ENCODE measurements around the gene RAD51D.

RAD51D gene

DNA sequence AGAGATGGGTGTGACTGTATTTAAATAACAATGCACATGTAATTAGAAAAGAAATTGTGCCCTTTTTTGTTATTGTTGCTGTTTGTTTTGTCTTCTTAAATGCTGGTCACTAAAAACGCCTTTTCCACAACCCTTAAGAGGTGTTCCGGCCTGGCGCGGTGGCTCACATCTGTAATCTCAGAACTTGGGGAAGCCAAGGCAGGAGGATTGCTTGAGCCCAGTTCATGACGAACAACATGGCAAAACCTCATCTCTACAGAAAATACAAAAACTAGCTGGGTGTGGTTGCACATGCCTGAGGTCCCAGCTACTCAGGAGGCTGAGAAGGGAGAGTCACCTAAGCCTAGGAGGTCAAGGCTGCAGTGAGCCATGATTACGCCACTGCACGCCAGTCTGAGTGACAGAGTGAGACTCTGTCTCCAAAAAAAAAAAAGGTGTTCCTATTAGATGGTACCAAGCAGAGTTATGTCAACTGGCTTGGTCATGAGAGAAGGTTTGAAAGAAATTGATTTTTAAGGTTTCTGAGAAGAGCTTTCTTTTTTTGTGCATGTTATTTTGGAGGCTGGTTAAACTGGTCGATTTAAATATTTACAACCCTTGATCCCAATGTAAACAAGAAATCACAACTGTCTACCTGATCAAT is 32.6 kb downstream of the RAD51D start:
- Histone ChIP-seq H2BK12ac (ENCODE audit: low read length) (no peak overlapping the region), H4K91ac (ENCODE audit: low read depth, low read length, poor library complexity) (no peak overlapping the region), H4K8ac (ENCODE audit: low read depth, low read length) (no peak overlapping the region), H3K9ac (ENCODE audit: low read depth, low read length, poor library complexity) (no peak overlapping the region), H3K23ac (ENCODE audit: low read depth, low read length, poor library complexity) (no peak overlapping the region), H3K4ac (ENCODE audit: low read length) (no peak overlapping the region), H3K79me1 (ENCODE audit: low read depth, low read length) (no peaks in the 10 kb centered on the region), H3K14ac (ENCODE audit: low read length) (no peak overlapping the region), H3K4me3 (ENCODE audit: low read length in 2 of 2) (peak overlapping the region in 1 of 2 donors; percentile 4), H3K4me1 (ENCODE audit: control insufficient read depth in 2 of 2, insufficient read depth in 1 of 2, low read depth in 1 of 2, low read length in 2 of 2) (peaks cover 8 to 10% of the 10 kb centered on the region in 2 donors), H2BK120ac (ENCODE audit: low read depth, low read length) (no peak overlapping the region), H3K27ac (replicated peaks; ENCODE audit: low read length) (no peak overlapping the region), H2AK5ac (ENCODE audit: low read depth, low read length) (no peak overlapping the region), H3K27me3 (ENCODE audit: control insufficient read depth in 3 of 3, insufficient read depth in 3 of 3, low read depth in 1 of 3, low read length in 3 of 3) (peaks cover 0 to 10% (median 0%) of the 10 kb centered on the region in 3 experiments), H3K36me3 (replicated peaks in 1 of 2; ENCODE audit: control insufficient read depth in 2 of 2, insufficient read depth in 2 of 2, low read length in 2 of 2) (no peaks in the 10 kb centered on the region), H3K18ac (ENCODE audit: low read length) (no peak overlapping the region), H3K9me3 (replicated peaks in 1 of 2; ENCODE audit: control insufficient read depth in 2 of 2, insufficient read depth in 1 of 2, low read depth in 1 of 2, low read length in 2 of 2) (no peaks in the 10 kb centered on the region), H2AFZ (ENCODE audit: low read length) (no peak overlapping the region), H2BK15ac (ENCODE audit: low read length) (no peak overlapping the region), H2BK5ac (ENCODE audit: low read length) (no peak overlapping the region), H3K4me2 (ENCODE audit: insufficient read depth, low read length, poor library complexity, severe bottlenecking) (no peak overlapping the region)
- DNase-seq (ENCODE audit: low spot score): no peak
- no CpG with 5 or more reads among the region's 8 CpGs for WGBS, 2 donors (ENCODE audit: extremely low coverage in 2 of 2, insufficient read length in 2 of 2, insufficient replicate concordance in 1 of 2)

DNA sequence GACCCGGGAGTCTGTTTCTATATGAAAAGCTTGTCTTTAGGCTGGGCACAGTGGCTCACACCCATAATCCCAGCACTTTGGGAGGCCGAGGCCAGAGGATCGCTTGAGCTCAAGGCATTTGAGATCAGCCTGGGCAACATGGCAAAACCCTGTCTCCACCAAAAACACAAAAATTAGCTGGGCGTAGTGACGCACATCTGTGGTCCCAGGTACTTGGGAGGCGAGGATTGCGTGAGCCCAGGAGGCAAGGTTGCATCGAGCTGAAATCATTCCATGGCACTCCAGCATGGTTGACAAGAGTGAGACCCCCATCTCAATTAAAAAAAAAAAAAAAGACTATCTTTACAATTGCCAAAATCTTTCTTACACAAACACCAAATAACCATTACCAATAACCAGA is 33.5 kb downstream of the RAD51D start:
- no peak overlapping the region for H3K14ac ChIP-seq (ENCODE audit: low read length)
- no peak overlapping the region for H3K4me2 ChIP-seq (ENCODE audit: insufficient read depth, low read length, poor library complexity, severe bottlenecking)
- H4K91ac ChIP-seq (ENCODE audit: low read depth, low read length, poor library complexity): no peak overlapping the region
- H2BK120ac ChIP-seq (ENCODE audit: low read depth, low read length): no peak overlapping the region
- no peak for DNase-seq (ENCODE audit: low spot score)
- no peak overlapping the region for H3K27ac ChIP-seq (replicated peaks; ENCODE audit: low read length)
- no peak overlapping the region for H3K9ac ChIP-seq (ENCODE audit: low read depth, low read length, poor library complexity)
- H3K36me3 ChIP-seq (replicated peaks in 1 of 2; ENCODE audit: control insufficient read depth in 2 of 2, insufficient read depth in 2 of 2, low read length in 2 of 2): no peaks in the 10 kb centered on the region
- WGBS, 2 donors (ENCODE audit: extremely low coverage in 2 of 2, insufficient read length in 2 of 2, insufficient replicate concordance in 1 of 2): no CpG with 5 or more reads among the region's 8 CpGs
- H3K4me3 ChIP-seq (ENCODE audit: low read length in 2 of 2): no peak overlapping the region
- no peak overlapping the region for H3K4ac ChIP-seq (ENCODE audit: low read length)
- H3K9me3 ChIP-seq (replicated peaks in 1 of 2; ENCODE audit: control insufficient read depth in 2 of 2, insufficient read depth in 1 of 2, low read depth in 1 of 2, low read length in 2 of 2): no peaks in the 10 kb centered on the region
- no peak overlapping the region for H3K23ac ChIP-seq (ENCODE audit: low read depth, low read length, poor library complexity)
- no peak overlapping the region for H2AK5ac ChIP-seq (ENCODE audit: low read depth, low read length)
- H3K4me1 ChIP-seq (ENCODE audit: control insufficient read depth in 2 of 2, insufficient read depth in 1 of 2, low read depth in 1 of 2, low read length in 2 of 2): peaks cover 9 to 10% of the 10 kb centered on the region in 2 donors
- H3K27me3 ChIP-seq (ENCODE audit: control insufficient read depth in 3 of 3, insufficient read depth in 3 of 3, low read depth in 1 of 3, low read length in 3 of 3): peaks cover 0 to 10% (median 0%) of the 10 kb centered on the region in 3 experiments
- no peak overlapping the region for H3K18ac ChIP-seq (ENCODE audit: low read length)
- H4K8ac ChIP-seq (ENCODE audit: low read depth, low read length): no peak overlapping the region
- no peak overlapping the region for H2AFZ ChIP-seq (ENCODE audit: low read length)
- H2BK15ac ChIP-seq (ENCODE audit: low read length): no peak overlapping the region
- H2BK5ac ChIP-seq (ENCODE audit: low read length): no peak overlapping the region
- no peaks in the 10 kb centered on the region for H3K79me1 ChIP-seq (ENCODE audit: low read depth, low read length)
- H2BK12ac ChIP-seq (ENCODE audit: low read length): no peak overlapping the region

DNA sequence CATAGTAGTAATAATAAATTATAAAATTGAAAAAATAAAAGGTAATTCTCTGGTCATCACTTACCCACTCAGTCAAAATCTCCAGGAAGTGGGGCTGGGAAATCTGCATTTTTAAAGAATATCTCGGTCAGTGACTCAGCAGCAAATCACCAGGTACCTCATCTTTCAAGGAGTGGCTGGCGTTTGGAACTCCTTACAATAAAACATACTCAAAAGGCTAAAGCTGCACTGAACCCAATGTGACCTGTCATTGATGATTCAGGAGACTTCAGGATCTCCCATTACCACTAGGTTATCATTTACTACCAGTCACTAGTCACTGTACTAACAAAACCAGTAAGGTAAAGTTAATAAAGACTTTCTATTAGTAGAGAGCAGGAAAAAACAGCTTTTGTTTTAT is 34.7 kb downstream of the RAD51D start:
- H2BK12ac ChIP-seq (ENCODE audit: low read length): no peak overlapping the region
- H4K91ac ChIP-seq (ENCODE audit: low read depth, low read length, poor library complexity): no peak overlapping the region
- H2AK5ac ChIP-seq (ENCODE audit: low read depth, low read length): no peak overlapping the region
- no peak overlapping the region for H3K23ac ChIP-seq (ENCODE audit: low read depth, low read length, poor library complexity)
- H3K9me3 ChIP-seq (replicated peaks in 1 of 2; ENCODE audit: control insufficient read depth in 2 of 2, insufficient read depth in 1 of 2, low read depth in 1 of 2, low read length in 2 of 2): no peaks in the 10 kb centered on the region
- no peak overlapping the region for H3K27ac ChIP-seq (replicated peaks; ENCODE audit: low read length)
- no peak overlapping the region for H4K8ac ChIP-seq (ENCODE audit: low read depth, low read length)
- peaks cover 9 to 10% of the 10 kb centered on the region in 2 donors for H3K4me1 ChIP-seq (ENCODE audit: control insufficient read depth in 2 of 2, insufficient read depth in 1 of 2, low read depth in 1 of 2, low read length in 2 of 2)
- H3K18ac ChIP-seq (ENCODE audit: low read length): no peak overlapping the region
- no peak overlapping the region for H3K14ac ChIP-seq (ENCODE audit: low read length)
- H3K4me3 ChIP-seq (ENCODE audit: low read length in 2 of 2): no peak overlapping the region
- H2BK120ac ChIP-seq (ENCODE audit: low read depth, low read length): no peak overlapping the region
- H2AFZ ChIP-seq (ENCODE audit: low read length): no peak overlapping the region
- H3K79me1 ChIP-seq (ENCODE audit: low read depth, low read length): no peaks in the 10 kb centered on the region
- no peak overlapping the region for H3K4ac ChIP-seq (ENCODE audit: low read length)
- no peak overlapping the region for H3K9ac ChIP-seq (ENCODE audit: low read depth, low read length, poor library complexity)
- no CpG with 5 or more reads among the region's 2 CpGs for WGBS, 2 donors (ENCODE audit: extremely low coverage in 2 of 2, insufficient read length in 2 of 2, insufficient replicate concordance in 1 of 2)
- H2BK15ac ChIP-seq (ENCODE audit: low read length): no peak overlapping the region
- no peak overlapping the region for H2BK5ac ChIP-seq (ENCODE audit: low read length)
- peaks cover 0 to 10% (median 0%) of the 10 kb centered on the region in 3 experiments for H3K27me3 ChIP-seq (ENCODE audit: control insufficient read depth in 3 of 3, insufficient read depth in 3 of 3, low read depth in 1 of 3, low read length in 3 of 3)
- H3K36me3 ChIP-seq (replicated peaks in 1 of 2; ENCODE audit: control insufficient read depth in 2 of 2, insufficient read depth in 2 of 2, low read length in 2 of 2): no peaks in the 10 kb centered on the region
- DNase-seq (ENCODE audit: low spot score): no peak
- no peak overlapping the region for H3K4me2 ChIP-seq (ENCODE audit: insufficient read depth, low read length, poor library complexity, severe bottlenecking)

DNA sequence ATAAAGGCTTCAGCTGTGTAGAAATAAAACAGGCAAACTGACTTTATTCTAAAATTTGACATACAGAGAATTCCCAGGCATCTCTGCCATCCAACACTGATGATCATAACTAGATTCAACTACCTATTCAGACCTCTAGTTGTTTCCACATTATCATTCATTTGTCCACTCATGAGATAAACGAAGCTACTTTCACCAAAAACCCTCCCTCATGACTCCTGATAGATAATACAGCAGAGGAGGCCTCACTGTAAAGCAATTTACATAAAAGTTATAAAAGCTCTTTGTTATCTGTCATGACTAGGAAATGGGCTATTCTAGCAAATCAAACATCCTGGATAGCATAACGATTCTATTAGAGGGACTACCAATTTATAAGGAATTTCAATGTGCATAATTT is 36.6 kb downstream of the RAD51D start:
- no peak overlapping the region for H2AFZ ChIP-seq (ENCODE audit: low read length)
- no peak overlapping the region for H2BK5ac ChIP-seq (ENCODE audit: low read length)
- H3K27ac ChIP-seq (replicated peaks; ENCODE audit: low read length): no peak overlapping the region
- H3K4me2 ChIP-seq (ENCODE audit: insufficient read depth, low read length, poor library complexity, severe bottlenecking): no peak overlapping the region
- no peak overlapping the region for H2BK15ac ChIP-seq (ENCODE audit: low read length)
- no peaks in the 10 kb centered on the region for H3K9me3 ChIP-seq (replicated peaks in 1 of 2; ENCODE audit: control insufficient read depth in 2 of 2, insufficient read depth in 1 of 2, low read depth in 1 of 2, low read length in 2 of 2)
- no peak overlapping the region for H3K9ac ChIP-seq (ENCODE audit: low read depth, low read length, poor library complexity)
- no peak for DNase-seq (ENCODE audit: low spot score)
- no peak overlapping the region for H3K4ac ChIP-seq (ENCODE audit: low read length)
- H2BK12ac ChIP-seq (ENCODE audit: low read length): no peak overlapping the region
- H3K14ac ChIP-seq (ENCODE audit: low read length): no peak overlapping the region
- peaks cover 2 to 9% of the 10 kb centered on the region in 2 donors for H3K4me1 ChIP-seq (ENCODE audit: control insufficient read depth in 2 of 2, insufficient read depth in 1 of 2, low read depth in 1 of 2, low read length in 2 of 2)
- no peak overlapping the region for H4K8ac ChIP-seq (ENCODE audit: low read depth, low read length)
- H3K36me3 ChIP-seq (replicated peaks in 1 of 2; ENCODE audit: control insufficient read depth in 2 of 2, insufficient read depth in 2 of 2, low read length in 2 of 2): no peaks in the 10 kb centered on the region
- H4K91ac ChIP-seq (ENCODE audit: low read depth, low read length, poor library complexity): no peak overlapping the region
- peaks cover 0 to 4% (median 0%) of the 10 kb centered on the region in 3 experiments for H3K27me3 ChIP-seq (ENCODE audit: control insufficient read depth in 3 of 3, insufficient read depth in 3 of 3, low read depth in 1 of 3, low read length in 3 of 3)
- H3K4me3 ChIP-seq (ENCODE audit: low read length in 2 of 2): no peak overlapping the region
- WGBS, 2 donors (ENCODE audit: extremely low coverage in 2 of 2, insufficient read length in 2 of 2, insufficient replicate concordance in 1 of 2): no CpG with 5 or more reads among the region's 2 CpGs
- H2AK5ac ChIP-seq (ENCODE audit: low read depth, low read length): no peak overlapping the region
- no peaks in the 10 kb centered on the region for H3K79me1 ChIP-seq (ENCODE audit: low read depth, low read length)
- no peak overlapping the region for H3K18ac ChIP-seq (ENCODE audit: low read length)
- no peak overlapping the region for H2BK120ac ChIP-seq (ENCODE audit: low read depth, low read length)
- H3K23ac ChIP-seq (ENCODE audit: low read depth, low read length, poor library complexity): no peak overlapping the region

Data from neuronal stem cell (in vitro differentiated cells).